Stomach (tissue), 4 donors: ENCODE results near the gene RASSF3.

Source experiments
- CTCF ChIP-seq, 7 experiments: fragments of 450-650 bp in 4 of 7; fragments of 200-600 bp in 3 of 7; sonication (generic) in 3 of 7; IDR thresholded peaks; one replicate each; pipeline ENCODE4 v1.5.1; 2016 to 2019; ENCODE audit warnings: antibody characterized with exemption in 7 of 7, control low read depth in 2 of 7, mild to moderate bottlenecking in 1 of 7
- EP300 ChIP-seq: sonication (generic); formaldehyde crosslinking; IDR thresholded peaks from one replicate; pipeline ENCODE4 v1.6.1; 2017; ENCODE audit warnings: antibody characterized with exemption
- POLR2A ChIP-seq, 4 donors: fragments of 450-650 bp; IDR thresholded peaks; one replicate each; pipeline ENCODE4 v1.6.1; 2016; ENCODE audit warnings: antibody characterized with exemption in 4 of 4, control low read depth in 2 of 4, mild to moderate bottlenecking in 1 of 4, moderate library complexity in 1 of 4
- POLR2AphosphoS5 ChIP-seq, 3 donors: sonication (generic); formaldehyde crosslinking; IDR thresholded peaks; one replicate each; pipeline ENCODE4 v1.6.1; 2016; ENCODE audit warnings: antibody characterized with exemption in 3 of 3

DNA sequence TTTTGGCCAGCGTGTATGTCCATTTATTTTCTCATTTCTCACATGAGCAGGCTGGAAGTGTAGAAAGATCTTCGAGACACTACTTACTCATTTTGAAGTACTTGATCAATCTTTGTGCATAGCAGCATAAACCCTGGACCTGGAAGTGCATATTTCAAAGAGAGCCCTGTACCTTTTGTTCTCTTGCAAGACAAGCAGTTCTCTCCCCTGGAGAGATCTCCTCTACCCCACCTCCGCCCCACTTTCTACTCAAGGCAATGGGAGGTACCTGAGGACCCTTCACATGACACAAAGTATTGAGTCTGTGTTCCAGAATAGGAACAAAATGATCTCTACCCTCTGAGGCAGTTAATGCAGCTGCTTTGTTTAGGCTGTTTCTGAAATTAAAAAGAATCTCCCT is 27.4 kb upstream of the RASSF3 start:
- TF ChIP-seq CTCF (IDR thresholded peaks at IDR 0.05): no peak
- no peak for TF ChIP-seq POLR2A (IDR thresholded peaks at IDR 0.05)
- TF ChIP-seq POLR2AphosphoS5 (IDR thresholded peaks at IDR 0.05): no peak
- no peak for TF ChIP-seq EP300
